HL-60 (cell line): ENCODE results near the gene NAP1L5.
A peak's percentile ranks its signal among the peaks of the same experiment; 100 is the strongest.

Source experiments
- DNase-seq, 2 experiments: peaks; one replicate each; pipeline ENCODE4 v3.0.0-alpha.2; 2010 to 2020; ENCODE audit warnings: low read depth in 1 of 2, low spot score in 1 of 2
- H3K27ac ChIP-seq: fragments of 250-450 bp; sonication (Bioruptor Pico); replicated peaks from 2 replicates; pipeline ENCODE4 v1.5.1; 2020; ENCODE audit warnings: mild to moderate bottlenecking, moderate library complexity
- H3K27me3 ChIP-seq: fragments of 250-450 bp; sonication (Bioruptor Pico); 2 replicates; pipeline ENCODE4 v1.5.1; 2021; ENCODE audit warnings: mild to moderate bottlenecking, moderate library complexity; ENCODE audit not compliant: insufficient read depth, poor library complexity, severe bottlenecking
- H3K4me3 ChIP-seq: replicated peaks from 2 replicates; pipeline ENCODE4 v1.5.1; 2011; ENCODE audit warnings: mild to moderate bottlenecking, control low read depth, low read length; ENCODE audit not compliant: insufficient read depth
- CTCF ChIP-seq: IDR thresholded peaks from one replicate; pipeline ENCODE4 v1.5.1; 2011; ENCODE audit warnings: low read length, control low read depth, inconsistent platforms; ENCODE audit not compliant: insufficient read depth
- GABPA ChIP-seq: IDR thresholded peaks from 2 replicates; pipeline ENCODE4 v1.6.1; 2012; ENCODE audit warnings: low read depth
- POLR2AphosphoS5 ChIP-seq: IDR thresholded peaks from 2 replicates; pipeline ENCODE4 v1.6.1; 2012; ENCODE audit warnings: low read depth
- REST ChIP-seq: IDR thresholded peaks from 2 replicates; pipeline ENCODE4 v1.6.1; 2012; ENCODE audit warnings: low read depth; ENCODE audit not compliant: insufficient replicate concordance
- SPI1 ChIP-seq: IDR thresholded peaks from 2 replicates; pipeline ENCODE4 v1.6.1; 2012; ENCODE audit warnings: low read depth, mild to moderate bottlenecking, borderline replicate concordance
- long read RNA-seq: library from polyadenylated mRNA; unstranded; transcript quantifications from one replicate; pipeline ENCODE4 v2.0.0, GENCODE V29; 2020

Gene NAP1L5
- long read RNA-seq = 0 reads

GRCh38 chr4:88697588-88698329, at the start of gene NAP1L5:
TSS of gene NAP1L5 (minus strand) at chr4:88697829. CDS start at chr4:88697754, 75 bp downstream.
- Histone ChIP-seq H3K27me3 (no peaks in the 10 kb centered on the region), H3K27ac (no peak within 1 kb of the TSS), H3K4me3 (peak within 1 kb of the TSS; percentile 50)
- peak; percentile 5 to 15 for DNase-seq
- no peak for TF ChIP-seq SPI1
- 0 out of 2 replicates have a peak, but pooled peaks have one; percentile 20 for TF ChIP-seq POLR2AphosphoS5

GRCh38 chr4:88747351-88747750, 49.7 kb upstream of the NAP1L5 start:
- Histone ChIP-seq H3K27me3 (no peaks in the 10 kb centered on the region), H3K27ac (no peak overlapping the region), H3K4me3 (no peak overlapping the region)
- TF ChIP-seq REST (no peak), CTCF (no peak), POLR2AphosphoS5 (no peak), SPI1 (no peak)
- DNase-seq = no peak

- no peak for TF ChIP-seq SPI1
- TF ChIP-seq REST = no peak
- TF ChIP-seq GABPA = no peak
- TF ChIP-seq CTCF = no peak
- TF ChIP-seq POLR2AphosphoS5 = no peak
- Histone ChIP-seq H3K27ac (no peak overlapping the region), H3K27me3 (no peaks in the 10 kb centered on the region), H3K4me3 (no peak overlapping the region)
- no peak for DNase-seq
These were observed 48.6 kb upstream of the NAP1L5 start for GRCh38 chr4:88746206-88746605.

GRCh38 chr4:88745581-88746163, 48.0 kb upstream of the NAP1L5 start:
- no peak overlapping the region for H3K4me3 ChIP-seq
- TF ChIP-seq CTCF (no peak), GABPA (no peak), SPI1 (no peak), REST (no peak), POLR2AphosphoS5 (no peak)
- no peak for DNase-seq
- no peak overlapping the region for H3K27ac ChIP-seq
- H3K27me3 ChIP-seq = no peaks in the 10 kb centered on the region
